Islet precursor cell (in vitro differentiated cells): Measurements from ENCODE around the gene TRIO.
"Not testable (repeated sequence)": the region's sequence is repeated elsewhere in the genome, so short reads cannot be mapped to it uniquely, and the experiment has no call there.

ENCODE experiments used
- DNase-seq: peaks from one replicate; pipeline ENCODE4 v3.0.0-alpha.2; 2018

TRIO gene

GRCh38 chr5:14528926-14529325 lies 385.8 kb downstream of the TRIO start:
- DNase-seq, result no peak

GRCh38 chr5:14531668-14532067 lies 388.5 kb downstream of the TRIO start:
- no peak for DNase-seq

GRCh38 chr5:14532180-14532579 lies 389.0 kb downstream of the TRIO start:
- no peak for DNase-seq

- no peak for DNase-seq
Observed at GRCh38 chr5:14534773-14535172, 391.6 kb downstream of the TRIO start.

GRCh38 chr5:14545308-14545707 lies 402.2 kb downstream of the TRIO start:
- DNase-seq, result no peak

GRCh38 chr5:14545862-14546261 lies 402.7 kb downstream of the TRIO start:
- no peak for DNase-seq

- DNase-seq, result no peak
Observed at GRCh38 chr5:14547666-14548065, 404.5 kb downstream of the TRIO start.

- no peak for DNase-seq
Observed at GRCh38 chr5:14551211-14551610, 408.1 kb downstream of the TRIO start.

GRCh38 chr5:14552017-14552416 lies 408.9 kb downstream of the TRIO start:
- no peak for DNase-seq

GRCh38 chr5:14554288-14554687 lies 411.1 kb downstream of the TRIO start:
- DNase-seq, result not testable (repeated sequence)

GRCh38 chr5:14556015-14556414 lies 412.9 kb downstream of the TRIO start:
- no peak for DNase-seq

- DNase-seq, result no peak
Observed at GRCh38 chr5:14557203-14557770, 414.1 kb downstream of the TRIO start.

- DNase-seq, result no peak
Observed at GRCh38 chr5:14557791-14558415, 414.8 kb downstream of the TRIO start.
